Gastrocnemius medialis (tissue), 4 donors: ENCODE measurements around the gene CCDC160. TPM values are rescaled to one million over a fixed set of nuclear protein-coding genes. Genes with fewer than 3 reads are reported as not detected.

Experiments used
- ATAC-seq, 2 donors: fragments of 150-250 bp; one replicate each; pipeline ENCODE4 v1.9.1; 2016
- DNase-seq, 2 donors: peaks; one replicate each; pipeline ENCODE4 v3.0.0-alpha.2; 2019
- H3K27ac ChIP-seq, 4 donors: fragments of 200-600 bp; sonication (generic); 1 replicate in 1 of 4; 2 replicates in 3 of 4; pipeline ENCODE4 v1.5.1; 2016 to 2018; ENCODE audit warnings: mild to moderate bottlenecking in 2 of 4, moderate library complexity in 1 of 4
- H3K27me3 ChIP-seq, 3 donors: fragments of 200-600 bp; sonication (generic) in 2 of 3; 1 replicate in 1 of 3; 2 replicates in 2 of 3; pipeline versions ENCODE4 v1.5.1 to v1.6.0; 2016 to 2019; ENCODE audit warnings: mild to moderate bottlenecking in 1 of 3, moderate library complexity in 1 of 3
- H3K36me3 ChIP-seq, 2 donors: fragments of 200-600 bp; sonication (generic) in 1 of 2; one replicate each; pipeline ENCODE4 v1.5.1; 2017 to 2018
- H3K4me1 ChIP-seq, 2 donors: fragments of 200-600 bp; sonication (generic) in 1 of 2; one replicate each; pipeline ENCODE4 v1.5.1; 2016 to 2017; ENCODE audit warnings: mild to moderate bottlenecking in 2 of 2
- H3K4me3 ChIP-seq, 4 donors: fragments of 200-600 bp; sonication (generic) in 3 of 4; 1 replicate in 1 of 4; 2 replicates in 3 of 4; pipeline ENCODE4 v1.5.1; 2016 to 2019; ENCODE audit warnings: mild to moderate bottlenecking in 2 of 4
- H3K9me3 ChIP-seq, 3 donors: fragments of 200-600 bp; sonication (generic) in 2 of 3; 1 replicate in 1 of 3; 2 replicates in 2 of 3; pipeline ENCODE4 v1.5.1; 2016 to 2019
- POLR2A ChIP-seq, 2 donors: fragments of 450-650 bp; IDR thresholded peaks; one replicate each; pipeline ENCODE4 v1.6.1; 2017; ENCODE audit warnings: antibody characterized with exemption in 2 of 2, mild to moderate bottlenecking in 2 of 2, moderate library complexity in 2 of 2
- in situ Hi-C, 4 donors: fragments of 200-750 bp; cut with MboI; loops; one replicate each; pipeline versions ENCODE4 v1.15.0 to v1.8.0; 2017; ENCODE audit warnings: low sequenced_read_pairs in 4 of 4
- intact Hi-C: fragments of 100-400 bp; cut with DNase I; formaldehyde crosslinking; loops from one replicate; pipeline ENCODE4 v1.15.1; 2023; ENCODE audit warnings: low total_unique reads
- total RNA-seq, 4 donors: library from RNA; depleted of rRNA; stranded (reverse); fragments of >200 nt; gene quantifications; one replicate each; pipeline versions ENCODE4 v1.1.0 to v1.2.3, GENCODE V29; 2016
- TF ChIP-seq, protein P1 (sequence below), 5 experiments: fragments of 450-650 bp in 3 of 5; fragments of 200-600 bp in 2 of 5; sonication (generic) in 2 of 5; IDR thresholded peaks in 4 of 5; conservative IDR thresholded peaks in 1 of 5; 1 replicate in 4 of 5; 2 replicates in 1 of 5; pipeline ENCODE4 v1.5.1; 2016 to 2019; ENCODE audit warnings: antibody characterized with exemption in 5 of 5, mild to moderate bottlenecking in 3 of 5, moderate library complexity in 3 of 5

CCDC160 gene
- total RNA-seq, 4 donors from 2014 or later, result 0.20 to 1.2 TPM; not detected in 2

DNA sequence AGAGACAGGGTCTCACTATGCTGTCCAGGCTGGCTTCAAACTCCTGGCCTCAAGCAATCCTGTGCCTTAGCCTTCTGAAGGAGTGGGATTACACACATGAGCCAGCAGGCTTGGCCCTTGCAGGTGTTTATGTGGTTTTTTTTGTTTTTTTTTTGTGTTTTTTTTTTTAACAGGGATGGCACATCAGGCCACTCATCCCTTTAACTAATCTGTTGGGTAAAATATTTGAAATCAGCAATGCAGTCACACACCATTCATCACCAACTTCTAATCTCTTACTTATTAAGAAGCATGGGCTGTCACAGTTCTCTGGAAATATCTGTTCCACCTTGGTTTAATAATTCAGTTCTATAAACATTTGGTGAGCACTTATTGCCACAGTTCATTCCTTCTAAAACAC lies 12.3 kb downstream of the CCDC160 start:
- Histone ChIP-seq H3K4me3 (no peak overlapping the region), H3K36me3 (no peaks in the 10 kb centered on the region), H3K4me1 (no peaks in the 10 kb centered on the region), H3K9me3 (no peaks in the 10 kb centered on the region), H3K27me3 (no peaks in the 10 kb centered on the region), H3K27ac (no peak overlapping the region)
- no peak for TF ChIP-seq POLR2A (IDR thresholded peaks at IDR 0.05)
- ATAC-seq (no peak), DNase-seq (no peak)
- intact Hi-C loops (no loop called here), in situ Hi-C loops (no loop called here)

DNA sequence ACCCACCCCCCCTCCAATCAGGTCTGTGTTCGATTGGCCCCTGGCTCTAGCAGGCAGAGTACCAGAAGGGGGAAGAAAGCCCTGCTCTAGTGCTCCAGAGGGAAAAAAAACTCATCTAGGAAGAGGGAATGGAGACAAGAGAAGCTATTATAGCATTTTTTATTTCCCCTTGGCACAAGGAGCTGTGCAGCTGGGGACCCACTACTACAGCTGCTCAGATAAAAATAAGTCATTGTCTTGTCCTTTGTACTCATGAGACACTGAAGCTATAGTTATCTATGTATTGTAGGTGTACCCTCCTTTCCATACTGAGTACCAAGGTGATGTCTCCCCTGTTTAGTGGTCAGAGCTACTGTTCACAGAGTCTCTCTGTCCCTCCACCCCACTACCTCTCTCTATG lies 14.3 kb downstream of the CCDC160 start:
- Histone ChIP-seq H3K27ac (no peak overlapping the region), H3K4me1 (no peaks in the 10 kb centered on the region), H3K9me3 (no peaks in the 10 kb centered on the region), H3K36me3 (no peaks in the 10 kb centered on the region), H3K4me3 (no peak overlapping the region), H3K27me3 (no peaks in the 10 kb centered on the region)
- no peak for TF ChIP-seq POLR2A (IDR thresholded peaks at IDR 0.05)
- TF ChIP-seq, protein P1, sequence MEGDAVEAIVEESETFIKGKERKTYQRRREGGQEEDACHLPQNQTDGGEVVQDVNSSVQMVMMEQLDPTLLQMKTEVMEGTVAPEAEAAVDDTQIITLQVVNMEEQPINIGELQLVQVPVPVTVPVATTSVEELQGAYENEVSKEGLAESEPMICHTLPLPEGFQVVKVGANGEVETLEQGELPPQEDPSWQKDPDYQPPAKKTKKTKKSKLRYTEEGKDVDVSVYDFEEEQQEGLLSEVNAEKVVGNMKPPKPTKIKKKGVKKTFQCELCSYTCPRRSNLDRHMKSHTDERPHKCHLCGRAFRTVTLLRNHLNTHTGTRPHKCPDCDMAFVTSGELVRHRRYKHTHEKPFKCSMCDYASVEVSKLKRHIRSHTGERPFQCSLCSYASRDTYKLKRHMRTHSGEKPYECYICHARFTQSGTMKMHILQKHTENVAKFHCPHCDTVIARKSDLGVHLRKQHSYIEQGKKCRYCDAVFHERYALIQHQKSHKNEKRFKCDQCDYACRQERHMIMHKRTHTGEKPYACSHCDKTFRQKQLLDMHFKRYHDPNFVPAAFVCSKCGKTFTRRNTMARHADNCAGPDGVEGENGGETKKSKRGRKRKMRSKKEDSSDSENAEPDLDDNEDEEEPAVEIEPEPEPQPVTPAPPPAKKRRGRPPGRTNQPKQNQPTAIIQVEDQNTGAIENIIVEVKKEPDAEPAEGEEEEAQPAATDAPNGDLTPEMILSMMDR (IDR thresholded peaks at IDR 0.05 in 4 of 5, conservative IDR thresholded peaks at IDR 0.05 in 1 of 5), result no peak
- in situ Hi-C loops (no loop called here), intact Hi-C loops (no loop called here)
- no peak for ATAC-seq
- DNase-seq, result no peak

DNA sequence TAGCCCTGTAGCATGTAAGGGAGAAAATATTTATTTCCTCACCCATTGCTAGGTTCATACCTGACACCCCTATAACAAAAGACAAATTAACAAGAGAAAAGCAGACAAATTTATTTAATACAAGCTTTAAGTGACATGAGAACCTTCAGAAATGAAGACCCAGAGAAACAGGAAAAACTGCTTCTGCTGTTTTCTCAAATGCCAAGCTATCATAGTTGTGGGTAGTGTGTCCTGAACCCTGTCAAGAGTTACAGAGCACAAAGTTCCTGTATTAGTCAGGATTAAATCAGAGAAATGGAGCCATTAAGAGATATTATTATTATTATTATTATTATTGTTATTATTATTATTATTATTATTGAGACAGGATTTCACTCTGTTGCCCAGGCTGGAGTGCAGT lies 17.5 kb downstream of the CCDC160 start:
- in situ Hi-C loops (no loop called here), intact Hi-C loops (no loop called here)
- DNase-seq (no peak), ATAC-seq (no peak)
- Histone ChIP-seq H3K27ac (no peak overlapping the region), H3K4me1 (no peaks in the 10 kb centered on the region), H3K4me3 (no peak overlapping the region), H3K27me3 (no peaks in the 10 kb centered on the region), H3K9me3 (no peaks in the 10 kb centered on the region), H3K36me3 (no peaks in the 10 kb centered on the region)
- TF ChIP-seq POLR2A (IDR thresholded peaks at IDR 0.05), result no peak
- TF ChIP-seq, protein P1 (IDR thresholded peaks at IDR 0.05 in 4 of 5, conservative IDR thresholded peaks at IDR 0.05 in 1 of 5), result no peak

DNA sequence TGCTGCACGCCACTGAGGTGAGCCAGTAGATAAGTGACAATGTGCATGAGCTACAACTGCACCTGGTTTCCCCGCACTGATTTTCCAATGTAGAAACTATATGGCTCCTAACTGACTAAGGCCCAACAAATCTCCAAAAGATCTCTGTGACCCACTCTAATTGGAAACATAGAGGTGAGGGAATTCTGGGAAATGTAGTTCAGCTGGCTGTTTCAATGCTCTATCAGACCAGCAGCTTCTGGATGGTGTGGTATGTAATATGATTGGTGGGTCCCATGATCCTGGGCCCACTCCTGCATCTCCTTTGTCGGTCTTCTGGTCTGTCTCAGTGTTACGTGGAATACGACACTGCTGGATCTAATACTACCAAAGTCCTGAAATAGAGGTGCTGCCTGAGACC lies 18.6 kb downstream of the CCDC160 start:
- H3K4me3 ChIP-seq, result no peak overlapping the region
- TF ChIP-seq, protein P1 (IDR thresholded peaks at IDR 0.05 in 4 of 5, conservative IDR thresholded peaks at IDR 0.05 in 1 of 5), result no peak
- TF ChIP-seq POLR2A (IDR thresholded peaks at IDR 0.05), result no peak
- in situ Hi-C loops (no loop called here), intact Hi-C loops (no loop called here)
- no peaks in the 10 kb centered on the region for H3K9me3 ChIP-seq
- no peaks in the 10 kb centered on the region for H3K4me1 ChIP-seq
- H3K27me3 ChIP-seq, result no peaks in the 10 kb centered on the region
- no peak for ATAC-seq
- no peak for DNase-seq
- H3K36me3 ChIP-seq, result no peaks in the 10 kb centered on the region
- H3K27ac ChIP-seq, result no peak overlapping the region

DNA sequence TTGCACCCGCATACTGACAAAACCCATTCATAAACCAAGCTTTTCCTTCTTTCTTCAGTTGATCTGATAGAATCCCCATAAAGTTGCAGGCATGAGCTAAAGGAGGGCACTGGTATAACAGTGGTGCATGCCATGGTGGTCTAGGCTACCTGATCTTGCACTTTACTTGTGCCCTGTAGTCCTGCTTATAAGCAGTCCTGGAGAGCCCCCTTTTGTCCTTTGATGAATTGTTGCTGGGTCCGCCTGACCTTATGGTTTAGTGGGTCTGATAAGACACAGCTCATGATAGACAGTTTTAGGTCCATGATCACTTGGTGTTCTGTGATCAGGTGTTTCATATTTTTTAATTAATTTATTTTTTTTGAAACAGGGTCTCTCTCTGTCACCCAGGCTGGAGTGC lies 19.7 kb downstream of the CCDC160 start:
- ATAC-seq, result no peak

More for the DNA sequence above, 19.7 kb downstream of the CCDC160 start:
- in situ Hi-C loops, result no loop called here
- intact Hi-C loops, result no loop called here
- H3K4me1 ChIP-seq, result no peaks in the 10 kb centered on the region
- no peak overlapping the region for H3K27ac ChIP-seq
- no peak for DNase-seq
- TF ChIP-seq POLR2A (IDR thresholded peaks at IDR 0.05), result no peak
- TF ChIP-seq, protein P1 (IDR thresholded peaks at IDR 0.05 in 4 of 5, conservative IDR thresholded peaks at IDR 0.05 in 1 of 5), result no peak
- no peaks in the 10 kb centered on the region for H3K27me3 ChIP-seq
- no peak overlapping the region for H3K4me3 ChIP-seq
- no peaks in the 10 kb centered on the region for H3K9me3 ChIP-seq
- no peaks in the 10 kb centered on the region for H3K36me3 ChIP-seq
